HEK293 (cell line): ENCODE results near the gene PLEKHG2.

Experiments
- BCL11B ChIP-seq: fragments of 450-650 bp; formaldehyde crosslinking; IDR thresholded peaks from 2 replicates; pipeline ENCODE4 v1.5.1; 2016; ENCODE audit warnings: low read depth, missing biosample characterization, missing genetic modification characterization
- FEZF1 ChIP-seq: fragments of 450-650 bp; formaldehyde crosslinking; IDR thresholded peaks from 2 replicates; pipeline ENCODE4 v1.5.1; 2016; ENCODE audit warnings: missing biosample characterization, missing genetic modification characterization
- GLI4 ChIP-seq: fragments of 450-650 bp; formaldehyde crosslinking; IDR thresholded peaks from 2 replicates; pipeline ENCODE4 v1.5.1; 2016; ENCODE audit warnings: missing biosample characterization, missing genetic modification characterization
- GLIS1 ChIP-seq: fragments of 450-650 bp; formaldehyde crosslinking; IDR thresholded peaks from 2 replicates; pipeline ENCODE4 v1.5.1; 2016; ENCODE audit warnings: missing biosample characterization, missing genetic modification characterization
- OVOL3 ChIP-seq: fragments of 450-650 bp; formaldehyde crosslinking; IDR thresholded peaks from 2 replicates; pipeline ENCODE4 v1.5.1; 2016; ENCODE audit warnings: missing biosample characterization, missing genetic modification characterization
- PRDM2 ChIP-seq: fragments of 450-650 bp; formaldehyde crosslinking; IDR thresholded peaks from 2 replicates; pipeline ENCODE4 v1.5.1; 2016; ENCODE audit warnings: missing biosample characterization, missing genetic modification characterization, borderline replicate concordance
- REST ChIP-seq: fragments of 450-650 bp; formaldehyde crosslinking; IDR thresholded peaks from 2 replicates; pipeline ENCODE4 v1.5.1; 2016; ENCODE audit warnings: missing biosample characterization, missing genetic modification characterization
- SCRT1 ChIP-seq: fragments of 450-650 bp; formaldehyde crosslinking; IDR thresholded peaks from 2 replicates; pipeline ENCODE4 v1.5.1; 2016; ENCODE audit warnings: missing biosample characterization, missing genetic modification characterization, borderline replicate concordance
- SCRT2 ChIP-seq: fragments of 450-650 bp; formaldehyde crosslinking; IDR thresholded peaks from 2 replicates; pipeline ENCODE4 v1.5.1; 2016; ENCODE audit warnings: missing biosample characterization, missing genetic modification characterization
- YY1 ChIP-seq: fragments of 450-650 bp; formaldehyde crosslinking; IDR thresholded peaks from 2 replicates; pipeline ENCODE4 v1.5.1; 2018; ENCODE audit warnings: missing biosample characterization, missing genetic modification characterization
- ZBTB21 ChIP-seq: fragments of 450-650 bp; formaldehyde crosslinking; IDR thresholded peaks from 2 replicates; pipeline ENCODE4 v1.5.1; 2017; ENCODE audit warnings: missing biosample characterization, missing genetic modification characterization
- ZBTB6 ChIP-seq: fragments of 450-650 bp; formaldehyde crosslinking; IDR thresholded peaks from 2 replicates; pipeline ENCODE4 v1.5.1; 2017; ENCODE audit warnings: missing biosample characterization, missing genetic modification characterization
- ZEB2 ChIP-seq: fragments of 450-650 bp; formaldehyde crosslinking; IDR thresholded peaks from 2 replicates; pipeline ENCODE4 v1.5.1; 2016; ENCODE audit warnings: missing biosample characterization, missing genetic modification characterization
- ZNF121 ChIP-seq: fragments of 450-650 bp; formaldehyde crosslinking; IDR thresholded peaks from 2 replicates; pipeline ENCODE4 v1.5.1; 2016; ENCODE audit warnings: missing biosample characterization, missing genetic modification characterization
- ZNF132 ChIP-seq: fragments of 450-650 bp; formaldehyde crosslinking; IDR thresholded peaks from 2 replicates; pipeline ENCODE4 v1.5.1; 2017; ENCODE audit warnings: missing biosample characterization, missing genetic modification characterization, borderline replicate concordance
- ZNF175 ChIP-seq: fragments of 450-650 bp; formaldehyde crosslinking; IDR thresholded peaks from 2 replicates; pipeline ENCODE4 v1.5.1; 2016; ENCODE audit warnings: missing biosample characterization, missing genetic modification characterization
- ZNF23 ChIP-seq: fragments of 450-650 bp; formaldehyde crosslinking; IDR thresholded peaks from 2 replicates; pipeline ENCODE4 v1.5.1; 2016; ENCODE audit warnings: missing biosample characterization, missing genetic modification characterization, borderline replicate concordance
- ZNF501 ChIP-seq: fragments of 450-650 bp; formaldehyde crosslinking; IDR thresholded peaks from 2 replicates; pipeline ENCODE4 v1.5.1; 2016; ENCODE audit warnings: missing biosample characterization, missing genetic modification characterization
- ZNF560 ChIP-seq: fragments of 450-650 bp; formaldehyde crosslinking; IDR thresholded peaks from 2 replicates; pipeline ENCODE4 v1.5.1; 2017; ENCODE audit warnings: missing biosample characterization, missing genetic modification characterization, borderline replicate concordance
- ZNF629 ChIP-seq: fragments of 450-650 bp; formaldehyde crosslinking; IDR thresholded peaks from 2 replicates; pipeline ENCODE4 v1.5.1; 2017; ENCODE audit warnings: missing biosample characterization, missing genetic modification characterization
- ZNF776 ChIP-seq: fragments of 450-650 bp; formaldehyde crosslinking; IDR thresholded peaks from 2 replicates; pipeline ENCODE4 v1.5.0; 2017; ENCODE audit warnings: missing biosample characterization, missing genetic modification characterization, borderline replicate concordance
- ZSCAN16 ChIP-seq: fragments of 450-650 bp; formaldehyde crosslinking; IDR thresholded peaks from 2 replicates; pipeline ENCODE4 v1.5.1; 2016; ENCODE audit warnings: missing biosample characterization, missing genetic modification characterization
- TF ChIP-seq, protein P1 (sequence below): fragments of 450-650 bp; formaldehyde crosslinking; IDR thresholded peaks from 2 replicates; pipeline ENCODE4 v1.5.1; 2016; ENCODE audit warnings: missing biosample characterization, missing genetic modification characterization, borderline replicate concordance
- TF ChIP-seq, protein P2 (sequence below): fragments of 450-650 bp; formaldehyde crosslinking; IDR thresholded peaks from 2 replicates; pipeline ENCODE4 v1.5.1; 2016; ENCODE audit warnings: missing biosample characterization, missing genetic modification characterization

The PLEKHG2 gene

DNA sequence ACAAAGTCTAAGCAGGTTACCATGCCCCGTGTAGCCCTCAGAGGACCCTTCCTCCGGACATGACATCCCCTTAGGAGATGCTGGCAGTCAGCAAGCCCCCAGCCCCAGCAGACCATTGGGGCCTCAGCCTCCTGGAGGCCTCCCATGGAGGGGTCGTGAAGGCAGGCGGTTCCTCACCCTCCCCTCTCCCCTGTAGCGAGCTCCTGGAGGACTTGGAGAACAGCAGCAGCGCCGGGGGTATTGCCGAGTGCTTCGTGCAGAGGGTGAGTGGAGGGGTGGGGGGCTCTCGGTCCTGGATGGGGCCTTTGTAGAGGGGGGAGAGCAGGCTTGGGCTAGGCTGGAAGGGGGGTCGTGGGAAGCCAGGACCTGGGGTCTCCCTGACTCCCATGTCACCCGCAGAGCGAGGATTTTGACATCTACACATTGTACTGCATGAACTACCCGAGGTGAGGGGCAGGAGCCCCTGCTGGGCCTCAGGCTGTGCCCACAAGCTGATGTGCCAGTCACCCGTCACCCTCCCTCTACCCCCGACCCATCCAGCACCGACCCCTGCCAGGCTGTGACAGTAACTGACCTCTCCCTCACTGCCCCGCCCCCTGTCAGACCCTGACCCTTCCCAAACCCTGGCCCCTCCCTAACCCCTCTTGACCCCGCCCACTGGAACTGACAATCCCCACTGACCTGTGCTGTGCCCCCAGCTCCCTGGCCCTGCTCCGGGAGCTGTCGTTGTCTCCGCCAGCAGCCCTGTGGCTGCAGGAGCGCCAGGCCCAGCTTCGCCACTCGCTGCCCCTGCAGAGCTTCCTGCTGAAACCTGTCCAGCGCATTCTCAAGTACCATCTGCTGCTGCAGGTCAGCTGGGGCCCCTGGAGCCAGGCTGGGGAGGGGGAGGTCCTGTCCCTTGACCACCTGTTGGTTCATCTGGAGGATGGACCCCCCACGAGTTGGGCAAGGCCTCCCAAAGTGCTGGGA, 4.0 kb downstream of the PLEKHG2 start (continued):
- no peak for TF ChIP-seq PRDM2 (tag by site-specific recombination)
- TF ChIP-seq ZNF776 (tag by site-specific recombination) = no peak
- no peak for TF ChIP-seq ZEB2 (tag by site-specific recombination)
- TF ChIP-seq GLIS1 (tag by site-specific recombination) = peak; percentile 67
- TF ChIP-seq YY1 (tag by site-specific recombination) = no peak
- no peak for TF ChIP-seq ZBTB21
- no peak for TF ChIP-seq ZNF501 (tag by site-specific recombination)
- TF ChIP-seq OVOL3 (tag by site-specific recombination) = no peak
- no peak for TF ChIP-seq GLI4 (tag by site-specific recombination)
- 0 out of 2 replicates have a peak, but pooled peaks have one; percentile 24 for TF ChIP-seq BCL11B (tag by site-specific recombination)
- TF ChIP-seq ZNF23 (tag by site-specific recombination) = no peak
- TF ChIP-seq, protein P1, sequence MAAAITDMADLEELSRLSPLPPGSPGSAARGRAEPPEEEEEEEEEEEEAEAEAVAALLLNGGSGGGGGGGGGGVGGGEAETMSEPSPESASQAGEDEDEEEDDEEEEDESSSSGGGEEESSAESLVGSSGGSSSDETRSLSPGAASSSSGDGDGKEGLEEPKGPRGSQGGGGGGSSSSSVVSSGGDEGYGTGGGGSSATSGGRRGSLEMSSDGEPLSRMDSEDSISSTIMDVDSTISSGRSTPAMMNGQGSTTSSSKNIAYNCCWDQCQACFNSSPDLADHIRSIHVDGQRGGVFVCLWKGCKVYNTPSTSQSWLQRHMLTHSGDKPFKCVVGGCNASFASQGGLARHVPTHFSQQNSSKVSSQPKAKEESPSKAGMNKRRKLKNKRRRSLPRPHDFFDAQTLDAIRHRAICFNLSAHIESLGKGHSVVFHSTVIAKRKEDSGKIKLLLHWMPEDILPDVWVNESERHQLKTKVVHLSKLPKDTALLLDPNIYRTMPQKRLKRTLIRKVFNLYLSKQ (tag by site-specific recombination) = no peak
- TF ChIP-seq ZNF175 (tag by site-specific recombination) = no peak
- no peak for TF ChIP-seq ZNF132 (tag by site-specific recombination)
- no peak for TF ChIP-seq ZNF560
- no peak for TF ChIP-seq REST (tag by site-specific recombination)
- TF ChIP-seq, protein P2, sequence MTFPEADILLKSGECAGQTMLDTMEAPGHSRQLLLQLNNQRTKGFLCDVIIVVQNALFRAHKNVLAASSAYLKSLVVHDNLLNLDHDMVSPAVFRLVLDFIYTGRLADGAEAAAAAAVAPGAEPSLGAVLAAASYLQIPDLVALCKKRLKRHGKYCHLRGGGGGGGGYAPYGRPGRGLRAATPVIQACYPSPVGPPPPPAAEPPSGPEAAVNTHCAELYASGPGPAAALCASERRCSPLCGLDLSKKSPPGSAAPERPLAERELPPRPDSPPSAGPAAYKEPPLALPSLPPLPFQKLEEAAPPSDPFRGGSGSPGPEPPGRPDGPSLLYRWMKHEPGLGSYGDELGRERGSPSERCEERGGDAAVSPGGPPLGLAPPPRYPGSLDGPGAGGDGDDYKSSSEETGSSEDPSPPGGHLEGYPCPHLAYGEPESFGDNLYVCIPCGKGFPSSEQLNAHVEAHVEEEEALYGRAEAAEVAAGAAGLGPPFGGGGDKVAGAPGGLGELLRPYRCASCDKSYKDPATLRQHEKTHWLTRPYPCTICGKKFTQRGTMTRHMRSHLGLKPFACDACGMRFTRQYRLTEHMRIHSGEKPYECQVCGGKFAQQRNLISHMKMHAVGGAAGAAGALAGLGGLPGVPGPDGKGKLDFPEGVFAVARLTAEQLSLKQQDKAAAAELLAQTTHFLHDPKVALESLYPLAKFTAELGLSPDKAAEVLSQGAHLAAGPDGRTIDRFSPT = peak; percentile 39; the same call in 1 of the 2 replicates
- no peak for TF ChIP-seq ZNF121 (tag by site-specific recombination)
- TF ChIP-seq SCRT2 (tag by site-specific recombination) = peak; percentile 96
- peak; percentile 92; the same call in 1 of the 2 replicates for TF ChIP-seq SCRT1 (tag by site-specific recombination)
- TF ChIP-seq ZNF629 (tag by site-specific recombination) = no peak
- no peak for TF ChIP-seq FEZF1 (tag by site-specific recombination)
- no peak for TF ChIP-seq ZSCAN16
- no peak for TF ChIP-seq ZBTB6
